GM18909 (cell line): ENCODE measurements around the gene ITGA11.

Source experiments
- ATAC-seq: cut with Tn5 transposase; IDR thresholded peaks from one replicate; pipeline ENCODE4 v1.9.1; 2021; ENCODE audit warnings: mild to moderate bottlenecking; ENCODE audit not compliant: unreplicated experiment, poor library complexity

The ITGA11 gene

GRCh38 chr15:68414206-68414555 lies 17.8 kb downstream of the ITGA11 start:
- ATAC-seq: no peak

GRCh38 chr15:68413363-68414205 lies 18.4 kb downstream of the ITGA11 start:
- ATAC-seq: no peak

- ATAC-seq: no peak
Measured at GRCh38 chr15:68412218-68412617, 19.7 kb downstream of the ITGA11 start.

GRCh38 chr15:68411735-68412134 lies 20.2 kb downstream of the ITGA11 start:
- ATAC-seq: no peak

- no peak for ATAC-seq
Measured at GRCh38 chr15:68411343-68411675, 20.7 kb downstream of the ITGA11 start.

- no peak for ATAC-seq
Measured at GRCh38 chr15:68410466-68411342, 21.3 kb downstream of the ITGA11 start.

- no peak for ATAC-seq
Measured at GRCh38 chr15:68409736-68410370, 22.1 kb downstream of the ITGA11 start.

- no peak for ATAC-seq
Measured at GRCh38 chr15:68408971-68409370, 23.0 kb downstream of the ITGA11 start.

GRCh38 chr15:68407886-68408881 lies 23.8 kb downstream of the ITGA11 start:
- ATAC-seq: no peak

GRCh38 chr15:68407141-68407885 lies 24.6 kb downstream of the ITGA11 start:
- no peak for ATAC-seq

- ATAC-seq: no peak
Measured at GRCh38 chr15:68405378-68406250, 26.3 kb downstream of the ITGA11 start.

GRCh38 chr15:68404056-68404798 lies 27.7 kb downstream of the ITGA11 start:
- no peak for ATAC-seq

- ATAC-seq: no peak
Measured at GRCh38 chr15:68403161-68403941, 28.6 kb downstream of the ITGA11 start.

GRCh38 chr15:68402432-68403160 lies 29.4 kb downstream of the ITGA11 start:
- no peak for ATAC-seq

- no peak for ATAC-seq
Measured at GRCh38 chr15:68401496-68402431, 30.2 kb downstream of the ITGA11 start.
